GM12878 (cell line): Measurements from ENCODE around the gene XRRA1. TPM values are rescaled to one million over a fixed set of nuclear protein-coding genes. Genes with fewer than 3 reads are reported as not detected.

Source experiments
- ATAC-seq: fragments of 200-7000 bp; cut with Tn5 transposase; 3 replicates; pipeline ENCODE4 v1.9.1; 2020; ENCODE audit warnings: mild to moderate bottlenecking, moderate library complexity
- BruUV-seq: library from RNA; stranded (reverse); fragments of 400-500 nt; replicated peaks from 2 replicates; lab custom pipeline; 2021; lab: Mats Ljungman, UMichigan
- CTCF ChIA-PET: fragments of 300-600 bp; sonication (Branson Sonifier 250); formaldehyde crosslinking; extraction: SDS; loops from one replicate; lab custom pipeline; 2021; ENCODE audit warnings: inconsistent platforms; lab: Yijun Ruan, JAX
- POLR2A ChIA-PET: fragments of 350-600 bp; formaldehyde crosslinking; extraction: SDS; loops from one replicate; lab custom pipeline; 2021; ENCODE audit warnings: inconsistent platforms; lab: Charles Lee
- RAD21 ChIA-PET: fragments of 300-600 bp; sonication (Branson Sonifier 250); formaldehyde crosslinking; loops from one replicate; lab custom pipeline; 2023; ENCODE audit warnings: antibody characterized with exemption; ENCODE audit not compliant: unreplicated experiment; lab: Charles Lee
- SMC1A ChIA-PET: fragments of 300-600 bp; sonication (Branson Sonifier 250); formaldehyde crosslinking; loops from one replicate; lab custom pipeline; 2023; ENCODE audit not compliant: unreplicated experiment, uncharacterized antibody; lab: Charles Lee
- DNase-seq: peaks from one replicate; pipeline ENCODE4 v3.0.0-alpha.2; 2011; ENCODE audit warnings: low read depth, low spot score
- FAIRE-seq: peaks from 3 replicates; lab custom pipeline; 2011; peaks lifted over from hg19 to GRCh38; lab: Jason Lieb, UNC
- H2AFZ ChIP-seq: 2 replicates; pipeline ENCODE4 v1.6.0; 2011; ENCODE audit warnings: low read depth, low read length, control low read depth; ENCODE audit not compliant: control insufficient read depth
- H3K27ac ChIP-seq: 2 replicates; pipeline ENCODE4 v1.5.1; 2011; ENCODE audit warnings: control low read depth; ENCODE audit not compliant: control insufficient read depth, insufficient read depth
- H3K27me3 ChIP-seq, 2 experiments: replicated peaks in 1 of 2; 2 replicates each; pipeline versions ENCODE4 v1.6.0 to v1.6.1; 2011; ENCODE audit warnings: low read length in 1 of 2; ENCODE audit not compliant: control insufficient read depth in 2 of 2, insufficient read depth in 2 of 2
- H3K36me3 ChIP-seq, 2 experiments: 2 replicates each; pipeline ENCODE4 v1.5.1; 2011; ENCODE audit warnings: low read length in 1 of 2; ENCODE audit not compliant: control insufficient read depth in 2 of 2, insufficient read depth in 2 of 2
- H3K4me1 ChIP-seq: 2 replicates; pipeline ENCODE4 v1.6.1; 2011; ENCODE audit warnings: mild to moderate bottlenecking, low read length, moderate library complexity, mixed read lengths; ENCODE audit not compliant: control insufficient read depth, insufficient read depth
- H3K4me2 ChIP-seq: 2 replicates; pipeline ENCODE4 v1.6.0; 2011; ENCODE audit warnings: control low read depth; ENCODE audit not compliant: control insufficient read depth, insufficient read depth
- H3K4me3 ChIP-seq: fragments of 200-600 bp; sonication (generic); 2 replicates; pipeline ENCODE4 v1.5.1; 2016
- H3K79me2 ChIP-seq: 2 replicates; pipeline ENCODE4 v1.6.0; 2011; ENCODE audit warnings: low read length; ENCODE audit not compliant: control insufficient read depth, insufficient read depth
- H3K9ac ChIP-seq: 2 replicates; pipeline ENCODE4 v1.8.0; 2011; ENCODE audit warnings: low read length, control low read depth, mixed read lengths; ENCODE audit not compliant: control insufficient read depth, insufficient read depth
- H3K9me3 ChIP-seq: replicated peaks from 3 replicates; pipeline ENCODE4 v1.5.1; 2011; ENCODE audit warnings: mild to moderate bottlenecking, low read length; ENCODE audit not compliant: control insufficient read depth, insufficient read depth
- H4K20me1 ChIP-seq: 2 replicates; pipeline ENCODE4 v1.6.0; 2011; ENCODE audit not compliant: control insufficient read depth, insufficient read depth
- BCLAF1 ChIP-seq: fragments of 450-650 bp; IDR thresholded peaks from 2 replicates; pipeline ENCODE4 v1.6.1; 2017; ENCODE audit warnings: antibody characterized with exemption, mild to moderate bottlenecking, moderate library complexity
- CBX5 ChIP-seq: sonication (generic); IDR thresholded peaks from 2 replicates; pipeline ENCODE4 v1.6.1; 2016; ENCODE audit warnings: low read depth, moderate library complexity, mild to moderate bottlenecking, inconsistent platforms
- IKZF2 ChIP-seq, 2 experiments: fragments of 450-650 bp; IDR thresholded peaks; 2 replicates each; pipeline ENCODE4 v1.6.1; 2017; ENCODE audit warnings: mild to moderate bottlenecking in 2 of 2, moderate library complexity in 2 of 2
- NR2C1 ChIP-seq: fragments of 450-650 bp; IDR thresholded peaks from 2 replicates; pipeline ENCODE4 v1.6.1; 2017; ENCODE audit warnings: antibody characterized with exemption, mild to moderate bottlenecking, moderate library complexity
- SUZ12 ChIP-seq: fragments of 200-600 bp; sonication (generic); IDR thresholded peaks from one replicate; pipeline ENCODE4 v1.6.1; 2018; ENCODE audit warnings: antibody characterized with exemption, mild to moderate bottlenecking; ENCODE audit not compliant: unreplicated experiment
- WGBS: methylation state at CpG from one replicate; pipeline ENCODE4 v1.1.6; 2016; ENCODE audit warnings: low lambda C conversion rate; ENCODE audit not compliant: insufficient replicate concordance, insufficient coverage; ENCODE audit errors: missing lambda C conversion rate; 5-methylcytosine and 5-hydroxymethylcytosine counted together
- in situ Hi-C: fragments of 300-500 bp; cut with MboI; formaldehyde crosslinking; loops from 9 replicates; pipeline ENCODE4 v1.14.3; 2018; ENCODE audit warnings: mixed read lengths
- intact Hi-C: fragments of 100-400 bp; cut with micrococcal nuclease; formaldehyde crosslinking; loops from one replicate; pipeline ENCODE4 v1.14.2; 2022; ENCODE audit not compliant: unreplicated experiment
- polyA plus RNA-seq, 11 experiments: library from polyadenylated mRNA; depleted of rRNA in 4 of 11; unstranded in 6 of 11; stranded (reverse) in 5 of 11; fragments of >200 nt; fragmentation: Nextera tagmentation in 4 of 11; fragmentation: Illumina TruSeq in 1 of 11; extraction: Ambion mirVana in 4 of 11; extraction: Trizol in 1 of 11; gene quantifications; 1 replicate in 1 of 11; 2 replicates in 10 of 11; pipeline versions ENCODE4 v1.2.1 to v1.2.3, GENCODE V29; 2011 to 2016; ENCODE audit warnings: inconsistent platforms in 2 of 11, missing spikeins in 2 of 11, low read depth in 1 of 11
- total RNA-seq, 4 experiments: library from RNA; depleted of rRNA in 3 of 4; stranded (reverse); fragments of >200 nt in 3 of 4; fragmentation: Illumina TruSeq in 1 of 4; extraction: Trizol in 1 of 4; gene quantifications; 2 replicates each; pipeline versions ENCODE4 v1.2.1 to v1.2.3, GENCODE V29; 2013 to 2021
- TF ChIP-seq, protein P1 (sequence below), 3 experiments: IDR thresholded peaks in 2 of 3; conservative IDR thresholded peaks in 1 of 3; 2 replicates each; pipeline ENCODE4 v1.5.1; 2011; ENCODE audit warnings: low read depth in 3 of 3, low read length in 3 of 3, mild to moderate bottlenecking in 3 of 3, control low read depth in 2 of 3, moderate library complexity in 2 of 3, inconsistent platforms in 1 of 3, mixed read lengths in 1 of 3; ENCODE audit not compliant: control insufficient read depth in 2 of 3, insufficient read depth in 1 of 3; ENCODE audit errors: extremely low read depth in 1 of 3
- TF ChIP-seq, protein P2 (sequence below): fragments of 450-650 bp; formaldehyde crosslinking; IDR thresholded peaks from 2 replicates; pipeline ENCODE4 v1.4.0; 2022; ENCODE audit warnings: mild to moderate bottlenecking, moderate library complexity

Gene XRRA1
- total and polyA plus RNA-seq, 10 of the 15 experiments (the other 5 are each of a cell fraction or from before 2014, with no cell fraction given) = 2.5 to 8.8 (median 4.6) TPM

GRCh38 chr11:74877132-74877531, 71.8 kb downstream of the XRRA1 start:
- Histone ChIP-seq H3K36me3 (no peaks in the 10 kb centered on the region), H2AFZ (no peak overlapping the region), H3K79me2 (no peaks in the 10 kb centered on the region), H3K9me3 (peaks cover 4% of the 10 kb centered on the region; the same call in 2 of the 3 replicates), H4K20me1 (no peaks in the 10 kb centered on the region), H3K9ac (no peak overlapping the region), H3K4me1 (no peaks in the 10 kb centered on the region), H3K27ac (no peak overlapping the region), H3K27me3 (no peaks in the 10 kb centered on the region), H3K4me3 (no peak overlapping the region), H3K4me2 (no peak overlapping the region)
- no TSS peak for BruUV-seq
- no peak for DNase-seq
- FAIRE-seq = no peak
- no peak for ATAC-seq
- in situ Hi-C loops = no loop called here
- POLR2A ChIA-PET = no interaction called here
- SMC1A ChIA-PET = no interaction called here
- intact Hi-C loops = no loop called here
- RAD21 ChIA-PET = no interaction called here
- CTCF ChIA-PET = no interaction called here
- WGBS = 94% methylated on average over 1 of the region's 1 CpG
- TF ChIP-seq NR2C1 = no peak
- TF ChIP-seq, protein P1, sequence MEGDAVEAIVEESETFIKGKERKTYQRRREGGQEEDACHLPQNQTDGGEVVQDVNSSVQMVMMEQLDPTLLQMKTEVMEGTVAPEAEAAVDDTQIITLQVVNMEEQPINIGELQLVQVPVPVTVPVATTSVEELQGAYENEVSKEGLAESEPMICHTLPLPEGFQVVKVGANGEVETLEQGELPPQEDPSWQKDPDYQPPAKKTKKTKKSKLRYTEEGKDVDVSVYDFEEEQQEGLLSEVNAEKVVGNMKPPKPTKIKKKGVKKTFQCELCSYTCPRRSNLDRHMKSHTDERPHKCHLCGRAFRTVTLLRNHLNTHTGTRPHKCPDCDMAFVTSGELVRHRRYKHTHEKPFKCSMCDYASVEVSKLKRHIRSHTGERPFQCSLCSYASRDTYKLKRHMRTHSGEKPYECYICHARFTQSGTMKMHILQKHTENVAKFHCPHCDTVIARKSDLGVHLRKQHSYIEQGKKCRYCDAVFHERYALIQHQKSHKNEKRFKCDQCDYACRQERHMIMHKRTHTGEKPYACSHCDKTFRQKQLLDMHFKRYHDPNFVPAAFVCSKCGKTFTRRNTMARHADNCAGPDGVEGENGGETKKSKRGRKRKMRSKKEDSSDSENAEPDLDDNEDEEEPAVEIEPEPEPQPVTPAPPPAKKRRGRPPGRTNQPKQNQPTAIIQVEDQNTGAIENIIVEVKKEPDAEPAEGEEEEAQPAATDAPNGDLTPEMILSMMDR (IDR thresholded peaks at IDR 0.05 in 2 of 3, conservative IDR thresholded peaks at IDR 0.05 in 1 of 3; ENCODE audit: control insufficient read depth in 2 of 3, extremely low read depth in 1 of 3, insufficient read depth in 1 of 3, low read depth in 3 of 3, low read length in 3 of 3) = peak; percentile 13 to 49 (median 23); a peak in 4 of 6 replicates
- no peak for TF ChIP-seq SUZ12
- no peak for TF ChIP-seq IKZF2 (IDR thresholded peaks at IDR 0.05)

DNA sequence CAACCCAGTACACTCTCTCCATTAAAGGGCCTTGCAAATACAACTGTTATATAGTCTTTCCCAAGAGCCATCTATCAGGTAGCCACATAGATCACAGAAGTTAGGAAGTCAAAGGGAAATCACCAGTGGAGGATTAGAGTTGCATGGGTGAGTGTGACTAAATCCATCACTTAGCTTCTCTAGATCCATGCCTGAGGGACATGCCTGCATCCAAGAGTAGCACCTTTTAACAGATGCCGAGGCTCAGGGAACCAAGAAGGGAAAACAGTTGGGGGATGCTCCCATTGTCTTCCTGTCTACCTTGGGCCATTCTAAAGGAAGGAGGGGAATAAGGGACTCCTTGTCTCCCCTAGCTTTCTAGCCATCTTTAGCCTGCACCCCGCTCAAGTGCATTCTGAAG, 77.9 kb downstream of the XRRA1 start:
- H3K9me3 ChIP-seq = peaks cover 27% of the 10 kb centered on the region
- in situ Hi-C loops = no loop called here

More for the DNA sequence above, 77.9 kb downstream of the XRRA1 start:
- Histone ChIP-seq H3K27me3 (no peaks in the 10 kb centered on the region), H3K27ac (no peak overlapping the region), H3K9ac (no peak overlapping the region), H3K79me2 (no peaks in the 10 kb centered on the region), H4K20me1 (no peaks in the 10 kb centered on the region), H3K4me2 (no peak overlapping the region)
- ChIA-PET RAD21 (interaction anchor here (1.1 kb wide), 1 partner anchor 418 kb away, joined by 3 read pairs; no protein-coding TSS in a partner anchor), CTCF (interaction anchor here (0.8 to 8.0 kb wide), 5 partner anchors 13 to 170 kb away, joined by 3 to 48 read pairs (median 4); no protein-coding TSS in a partner anchor), SMC1A (interaction anchor here (0.6 kb wide), 1 partner anchor 639 kb away, joined by 3 read pairs; no protein-coding TSS in a partner anchor), POLR2A (no interaction called here)
- FAIRE-seq = no peak
- no peak for ATAC-seq
- BruUV-seq = no TSS peak
- TF ChIP-seq CBX5 = peak; percentile 99
- TF ChIP-seq BCLAF1 = no peak
- TF ChIP-seq, protein P2, sequence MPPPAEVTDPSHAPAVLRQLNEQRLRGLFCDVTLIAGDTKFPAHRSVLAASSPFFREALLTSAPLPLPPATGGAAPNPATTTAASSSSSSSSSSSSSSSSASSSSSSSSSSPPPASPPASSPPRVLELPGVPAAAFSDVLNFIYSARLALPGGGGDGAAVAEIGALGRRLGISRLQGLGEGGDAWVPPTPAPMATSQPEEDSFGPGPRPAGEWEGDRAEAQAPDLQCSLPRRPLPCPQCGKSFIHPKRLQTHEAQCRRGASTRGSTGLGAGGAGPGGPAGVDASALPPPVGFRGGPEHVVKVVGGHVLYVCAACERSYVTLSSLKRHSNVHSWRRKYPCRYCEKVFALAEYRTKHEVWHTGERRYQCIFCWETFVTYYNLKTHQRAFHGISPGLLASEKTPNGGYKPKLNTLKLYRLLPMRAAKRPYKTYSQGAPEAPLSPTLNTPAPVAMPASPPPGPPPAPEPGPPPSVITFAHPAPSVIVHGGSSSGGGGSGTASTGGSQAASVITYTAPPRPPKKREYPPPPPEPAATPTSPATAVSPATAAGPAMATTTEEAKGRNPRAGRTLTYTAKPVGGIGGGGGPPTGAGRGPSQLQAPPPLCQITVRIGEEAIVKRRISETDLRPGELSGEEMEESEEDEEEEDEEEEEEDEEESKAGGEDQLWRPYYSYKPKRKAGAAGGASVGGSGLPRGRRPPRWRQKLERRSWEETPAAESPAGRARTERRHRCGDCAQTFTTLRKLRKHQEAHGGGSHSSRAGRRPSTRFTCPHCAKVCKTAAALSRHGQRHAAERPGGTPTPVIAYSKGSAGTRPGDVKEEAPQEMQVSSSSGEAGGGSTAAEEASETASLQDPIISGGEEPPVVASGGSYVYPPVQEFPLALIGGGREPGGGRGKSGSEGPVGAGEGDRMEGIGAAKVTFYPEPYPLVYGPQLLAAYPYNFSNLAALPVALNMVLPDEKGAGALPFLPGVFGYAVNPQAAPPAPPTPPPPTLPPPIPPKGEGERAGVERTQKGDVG (CRISPR knock-in tag) = no peak
- TF ChIP-seq, all 136 proteins: peak for 1
- Histone ChIP-seq H2AFZ (no peak overlapping the region), H3K4me1 (no peaks in the 10 kb centered on the region), H3K36me3 (no peaks in the 10 kb centered on the region), H3K4me3 (no peak overlapping the region)
- DNase-seq = no peak
- intact Hi-C loops = no loop called here
- 96% methylated on average over 2 of the region's 2 CpGs for WGBS
